Progenitor cell of endocrine pancreas (in vitro differentiated cells): ENCODE results near the gene PTH2. TPM values are rescaled to one million over a fixed set of nuclear protein-coding genes. Genes with fewer than 3 reads are reported as not detected.

Experiments
- DNase-seq: peaks from one replicate; pipeline ENCODE4 v3.0.0; 2021; ENCODE audit warnings: low spot score; ENCODE audit not compliant: unreplicated experiment
- H3K27ac Mint-ChIP-seq: 2 replicates; pipeline ENCODE4 v1.8.0; 2021; ENCODE audit warnings: mild to moderate bottlenecking, moderate library complexity, mixed read lengths
- H3K27me3 Mint-ChIP-seq: 2 replicates; pipeline ENCODE4 v1.8.0; 2021; ENCODE audit warnings: mixed read lengths
- H3K36me3 Mint-ChIP-seq: 2 replicates; pipeline ENCODE4 v1.8.0; 2022; ENCODE audit warnings: mixed read lengths; ENCODE audit not compliant: insufficient read depth
- H3K4me1 Mint-ChIP-seq: 2 replicates; pipeline ENCODE4 v1.8.0; 2021; ENCODE audit warnings: low read depth, mixed read lengths
- H3K4me3 Mint-ChIP-seq: 2 replicates; pipeline ENCODE4 v1.8.0; 2021; ENCODE audit warnings: low read depth, mild to moderate bottlenecking, moderate library complexity, mixed read lengths
- H3K9me3 Mint-ChIP-seq: 2 replicates; pipeline ENCODE4 v1.8.0; 2021; ENCODE audit warnings: low read depth, mixed read lengths
- CTCF ChIP-seq: fragments of 200-600 bp; sonication (generic); IDR thresholded peaks from one replicate; pipeline ENCODE4 v1.5.0; 2021; ENCODE audit warnings: antibody characterized with exemption, mild to moderate bottlenecking; ENCODE audit not compliant: unreplicated experiment
- total RNA-seq: library from RNA; stranded (reverse); gene quantifications from 2 replicates; pipeline ENCODE4 v1.2.1, GENCODE V29; 2021

PTH2 gene
- total RNA-seq, 1 donor from 2014 or later, result not detected

- Mint-ChIP-seq H3K4me1 (peaks cover 2% of the 10 kb centered on the region), H3K9me3 (no peaks in the 10 kb centered on the region), H3K27ac (no peak overlapping the region), H3K36me3 (no peaks in the 10 kb centered on the region), H3K27me3 (peaks cover 88% of the 10 kb centered on the region), H3K4me3 (no peak overlapping the region)
- TF ChIP-seq CTCF, result no peak
- no peak for DNase-seq
Observed at GRCh38 chr19:49433240-49433901, 10.1 kb upstream of the PTH2 start.

- no peak for TF ChIP-seq CTCF
- Mint-ChIP-seq H3K27me3 (peaks cover 86% of the 10 kb centered on the region), H3K4me3 (no peak overlapping the region), H3K36me3 (no peaks in the 10 kb centered on the region), H3K9me3 (no peaks in the 10 kb centered on the region), H3K4me1 (peaks cover 4% of the 10 kb centered on the region), H3K27ac (no peak overlapping the region)
- DNase-seq, result no peak
Observed at GRCh38 chr19:49432141-49433073, 9.2 kb upstream of the PTH2 start.

- no peak for TF ChIP-seq CTCF
- no peaks in the 10 kb centered on the region for H3K9me3 Mint-ChIP-seq
- H3K27ac Mint-ChIP-seq, result no peak overlapping the region
- no peaks in the 10 kb centered on the region for H3K36me3 Mint-ChIP-seq
- peaks cover 86% of the 10 kb centered on the region for H3K27me3 Mint-ChIP-seq
- H3K4me3 Mint-ChIP-seq, result no peak overlapping the region
- no peak for DNase-seq
- peaks cover 6% of the 10 kb centered on the region for H3K4me1 Mint-ChIP-seq
Observed at GRCh38 chr19:49431330-49431749, 8.1 kb upstream of the PTH2 start.

- Mint-ChIP-seq H3K27me3 (peaks cover 86% of the 10 kb centered on the region), H3K4me1 (peaks cover 8% of the 10 kb centered on the region), H3K27ac (no peak overlapping the region), H3K4me3 (no peak overlapping the region), H3K36me3 (no peaks in the 10 kb centered on the region), H3K9me3 (no peaks in the 10 kb centered on the region)
- no peak for DNase-seq
- TF ChIP-seq CTCF, result no peak
Observed at GRCh38 chr19:49430678-49431329, 7.6 kb upstream of the PTH2 start.

- Mint-ChIP-seq H3K4me3 (no peak overlapping the region), H3K4me1 (peaks cover 11% of the 10 kb centered on the region), H3K27me3 (peaks cover 86% of the 10 kb centered on the region), H3K9me3 (no peaks in the 10 kb centered on the region), H3K27ac (no peak overlapping the region), H3K36me3 (no peaks in the 10 kb centered on the region)
- DNase-seq, result no peak
- TF ChIP-seq CTCF, result no peak
Observed at GRCh38 chr19:49430172-49430677, 7.0 kb upstream of the PTH2 start.
